Activated naive CD4-positive, alpha-beta T cell treated with anti-CD3 and anti-CD28 coated beads, Interleukin-2, amount 50 U/mL, for 24 hours (primary cell): Measurements from ENCODE around the gene ZNF101.

Experiments used
- H3K27ac Mint-ChIP-seq: one replicate; pipeline ENCODE4 v1.8.0; 2021; ENCODE audit warnings: mild to moderate bottlenecking, mixed read lengths
- H3K27me3 Mint-ChIP-seq: one replicate; pipeline ENCODE4 v1.8.0; 2021; ENCODE audit warnings: mixed read lengths
- H3K36me3 Mint-ChIP-seq: one replicate; pipeline ENCODE4 v1.8.0; 2021; ENCODE audit warnings: mixed read lengths
- H3K4me1 Mint-ChIP-seq: one replicate; pipeline ENCODE4 v1.8.0; 2021; ENCODE audit warnings: mixed read lengths
- H3K4me3 Mint-ChIP-seq: one replicate; pipeline ENCODE4 v1.8.0; 2021; ENCODE audit warnings: mild to moderate bottlenecking, mixed read lengths
- H3K9me3 Mint-ChIP-seq: one replicate; pipeline ENCODE4 v1.8.0; 2021; ENCODE audit warnings: mixed read lengths

Gene ZNF101

DNA sequence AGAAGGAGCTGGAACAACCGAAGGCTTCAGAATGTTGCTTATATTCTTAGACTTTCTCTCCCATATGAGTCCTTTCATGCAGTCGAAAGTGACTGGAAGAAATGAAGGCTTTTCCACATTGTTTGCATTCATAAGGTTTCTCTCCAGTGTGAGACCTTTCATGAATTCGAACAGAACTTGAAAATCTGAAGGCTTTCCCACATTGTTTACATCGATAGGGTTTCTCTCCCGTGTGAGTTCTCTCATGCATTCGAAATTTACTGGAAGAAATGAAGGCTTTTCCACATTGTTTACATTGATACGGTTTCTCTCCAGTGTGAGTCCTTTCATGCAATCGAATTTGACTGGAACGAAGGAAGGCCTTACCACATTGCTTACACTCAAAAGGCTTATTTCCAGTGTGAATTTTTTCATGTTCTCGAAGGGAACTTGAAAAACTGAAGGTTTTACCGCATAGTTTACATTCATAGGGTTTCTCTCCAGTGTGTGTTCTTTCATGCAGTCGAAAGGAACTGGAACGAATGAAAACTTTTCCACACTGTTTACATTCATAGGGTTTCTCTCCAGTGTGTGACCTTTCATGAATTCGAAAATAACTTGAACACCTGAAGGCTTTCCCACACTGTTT, 42.8 kb downstream of the ZNF101 start:
- Mint-ChIP-seq H3K27me3 (no peaks in the 10 kb centered on the region), H3K36me3 (peaks cover 51% of the 10 kb centered on the region), H3K9me3 (peaks cover 5% of the 10 kb centered on the region)

DNA sequence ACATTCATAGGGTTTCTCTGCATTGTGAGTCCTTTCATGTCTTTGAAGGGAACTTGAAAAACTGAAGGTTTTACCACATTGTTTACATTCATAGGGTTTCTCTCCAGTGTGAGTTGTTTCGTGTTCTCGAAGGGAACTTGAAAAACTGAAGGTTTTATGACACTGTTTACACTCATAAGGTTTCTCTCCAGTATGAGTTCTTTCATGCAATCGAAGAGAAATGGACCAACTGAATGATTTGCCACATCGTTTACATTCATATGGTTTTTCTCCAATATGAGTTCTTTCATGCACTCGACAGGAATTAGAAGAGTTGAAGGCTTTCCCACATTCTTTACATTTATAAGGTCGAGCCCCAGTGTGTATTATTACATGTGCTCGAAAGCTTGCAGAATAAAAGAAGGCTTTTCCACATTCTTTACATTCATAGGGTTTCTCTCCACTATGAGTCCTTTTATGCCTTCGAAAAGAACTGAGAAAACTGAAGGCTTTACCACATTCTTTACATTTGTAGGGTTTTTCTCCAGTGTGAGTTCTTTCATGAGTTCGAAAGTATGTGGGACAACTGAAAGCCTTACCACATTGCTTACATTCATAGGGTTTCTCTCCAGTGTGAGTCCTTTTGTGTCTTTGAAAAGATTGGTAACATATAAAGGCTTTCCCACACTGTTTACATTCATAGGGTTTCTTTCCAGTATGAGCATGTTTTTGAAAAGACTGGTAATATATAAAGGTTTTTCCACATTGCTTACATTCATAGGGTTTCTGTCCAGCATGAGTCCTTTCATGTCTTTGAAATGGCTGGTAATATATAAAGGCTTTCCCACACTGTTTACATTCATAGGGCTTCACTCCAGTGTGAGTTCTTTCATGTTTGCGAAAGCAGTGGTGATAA, 43.5 kb downstream of the ZNF101 start:
- H3K9me3 Mint-ChIP-seq = peaks cover 7% of the 10 kb centered on the region
- H3K27ac Mint-ChIP-seq = no peak overlapping the region
- H3K36me3 Mint-ChIP-seq = peaks cover 54% of the 10 kb centered on the region
- no peaks in the 10 kb centered on the region for H3K4me1 Mint-ChIP-seq
- no peaks in the 10 kb centered on the region for H3K27me3 Mint-ChIP-seq
- no peak overlapping the region for H3K4me3 Mint-ChIP-seq

More for the DNA sequence above, 42.8 kb downstream of the ZNF101 start:
- H3K4me1 Mint-ChIP-seq = no peaks in the 10 kb centered on the region
- H3K4me3 Mint-ChIP-seq = no peak overlapping the region
- no peak overlapping the region for H3K27ac Mint-ChIP-seq

DNA sequence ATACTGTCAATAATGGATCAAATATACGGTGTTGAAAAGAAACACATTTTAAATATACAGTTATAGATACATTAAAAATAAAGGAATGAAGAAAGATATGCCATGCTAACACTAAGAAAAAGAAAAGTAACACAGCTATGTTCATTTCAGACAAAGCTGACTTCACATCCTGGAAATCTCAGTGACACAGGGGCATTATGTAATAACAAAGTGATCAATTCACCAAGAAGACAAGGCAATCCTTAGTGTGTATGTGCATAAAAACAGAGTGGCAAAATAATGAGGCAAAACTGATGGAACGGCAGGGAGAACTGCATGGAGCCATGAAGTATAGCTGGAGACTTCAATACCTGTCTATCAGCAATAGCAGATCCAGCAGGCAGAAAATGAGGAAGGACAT, 51.2 kb downstream of the ZNF101 start:
- no peaks in the 10 kb centered on the region for H3K27me3 Mint-ChIP-seq
- peaks cover 19% of the 10 kb centered on the region for H3K4me1 Mint-ChIP-seq
- peaks cover 62% of the 10 kb centered on the region for H3K36me3 Mint-ChIP-seq
- H3K4me3 Mint-ChIP-seq = no peak overlapping the region
- no peak overlapping the region for H3K27ac Mint-ChIP-seq
- H3K9me3 Mint-ChIP-seq = peaks cover 18% of the 10 kb centered on the region

DNA sequence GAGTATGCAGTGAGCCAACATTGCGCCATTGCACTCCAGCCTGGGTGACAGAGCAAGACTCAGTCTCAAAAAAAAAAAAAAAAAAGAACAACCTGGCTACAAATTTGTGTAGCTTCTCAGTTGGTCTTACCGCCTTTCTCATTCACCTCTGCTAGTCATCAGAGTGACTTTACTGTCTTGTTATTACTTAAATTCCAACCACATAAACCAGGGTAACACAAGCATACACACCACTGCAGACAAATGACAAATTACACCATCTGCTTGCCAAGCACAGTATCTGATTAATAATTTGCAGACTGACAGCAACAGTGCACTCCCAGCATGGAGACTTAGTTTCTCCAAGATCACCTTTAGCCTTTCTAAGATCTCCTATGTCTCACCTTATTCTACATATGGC, 53.3 kb downstream of the ZNF101 start:
- Mint-ChIP-seq H3K4me1 (peaks cover 19% of the 10 kb centered on the region), H3K27me3 (no peaks in the 10 kb centered on the region), H3K4me3 (no peak overlapping the region), H3K9me3 (peaks cover 18% of the 10 kb centered on the region), H3K36me3 (peaks cover 49% of the 10 kb centered on the region), H3K27ac (no peak overlapping the region)

DNA sequence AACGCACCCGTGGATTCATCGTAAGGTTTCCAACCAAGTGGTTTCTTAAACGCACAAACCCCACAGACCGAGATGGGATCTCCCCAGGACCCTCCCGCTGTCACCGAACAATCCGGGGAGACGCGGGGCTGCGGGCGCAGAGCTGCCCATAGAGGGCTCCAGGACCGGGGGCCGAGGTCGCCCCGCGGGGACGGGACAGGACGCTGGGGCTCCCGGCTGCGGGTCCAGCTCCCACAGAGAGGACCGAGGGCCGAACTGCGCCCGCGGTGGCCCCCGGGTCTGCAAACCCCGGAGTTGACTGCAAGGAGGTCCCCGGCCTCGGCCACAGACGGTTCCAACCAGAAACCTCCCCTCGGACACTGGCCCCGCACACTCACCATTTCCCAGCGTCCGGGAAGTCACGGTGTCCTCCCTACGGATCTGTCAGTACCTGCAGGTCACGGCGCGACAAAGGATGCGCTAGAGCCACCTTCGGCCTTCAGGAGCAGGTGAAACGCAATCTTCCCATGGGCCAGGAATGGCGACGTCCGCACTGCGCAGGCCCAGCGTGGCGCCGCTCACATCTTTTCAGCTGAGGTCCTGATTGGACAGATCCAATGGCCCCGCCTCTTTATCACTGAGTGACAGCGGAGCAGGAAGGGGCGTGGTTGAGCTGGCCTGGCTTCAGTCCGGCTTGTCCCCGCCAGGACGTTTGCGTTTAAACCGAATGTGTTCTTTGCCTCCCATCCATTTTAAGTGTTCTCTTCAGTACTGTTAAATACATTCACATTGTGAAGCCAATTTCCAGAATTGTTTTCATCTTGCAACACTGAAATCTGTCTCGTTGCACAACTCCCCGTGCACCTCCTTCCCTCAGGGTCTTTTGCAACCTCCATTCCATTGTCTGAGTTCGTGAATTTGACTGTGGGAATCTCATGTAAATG, 64.2 kb downstream of the ZNF101 start, which contains the start of gene ZNF14:
ZNF14 (minus strand) TSS at position 534 of the 923 bp plus-strand sequence; CDS start at position 380, 154 bp downstream.
- Mint-ChIP-seq H3K4me1 (peaks cover 21% of the 10 kb centered on the region), H3K9me3 (no peaks in the 10 kb centered on the region), H3K4me3 (peak within 1 kb of the TSS; percentile 100), H3K36me3 (peaks cover 27% of the 10 kb centered on the region), H3K27me3 (no peaks in the 10 kb centered on the region), H3K27ac (peak within 1 kb of the TSS; percentile 96)
